GM18519 (cell line): ENCODE results near the gene VGLL3.
"Not testable (repeated sequence)": the region's sequence is repeated elsewhere in the genome, so short reads cannot be mapped to it uniquely, and the experiment has no call there.

Experiments used
- ATAC-seq: cut with Tn5 transposase; IDR thresholded peaks from one replicate; pipeline ENCODE4 v1.9.1; 2021; ENCODE audit warnings: mild to moderate bottlenecking, moderate library complexity; ENCODE audit not compliant: unreplicated experiment, low FRiP score

Gene VGLL3

DNA sequence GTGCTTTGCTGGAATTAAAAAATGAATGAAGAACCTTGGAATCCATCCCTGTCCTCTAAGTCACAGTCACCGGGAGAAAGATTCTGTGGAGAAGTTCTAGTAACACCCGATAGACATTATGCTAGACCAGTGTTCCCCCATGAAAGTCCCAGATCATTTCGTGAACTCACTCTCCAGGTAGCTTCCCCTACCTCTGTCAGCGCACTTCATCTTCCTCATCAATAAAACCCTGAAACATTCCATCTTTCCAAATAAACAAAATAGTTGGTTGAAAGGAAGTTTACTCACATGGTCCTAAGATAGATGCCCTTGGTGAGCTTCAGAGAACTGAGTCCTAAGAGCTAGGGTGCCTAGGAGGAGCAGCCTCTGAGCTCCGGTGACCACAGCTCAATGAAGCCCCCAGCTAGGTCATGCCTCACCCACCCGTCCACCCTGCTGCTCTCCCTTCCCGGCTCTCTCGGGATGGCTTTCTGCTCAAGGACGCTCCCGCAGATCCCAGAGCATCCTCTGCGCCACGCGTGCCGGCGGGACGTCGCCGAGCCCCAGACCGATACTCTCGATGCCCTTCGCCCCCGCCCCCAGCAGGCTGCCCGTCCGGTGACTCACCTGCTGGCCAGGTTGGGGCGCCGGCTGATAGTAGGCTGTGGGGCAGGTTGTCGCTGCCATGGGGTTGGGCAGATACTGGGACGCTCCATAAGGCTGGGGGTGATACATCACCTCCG is 776 bp downstream of the VGLL3 start:
- ATAC-seq, result no peak

DNA sequence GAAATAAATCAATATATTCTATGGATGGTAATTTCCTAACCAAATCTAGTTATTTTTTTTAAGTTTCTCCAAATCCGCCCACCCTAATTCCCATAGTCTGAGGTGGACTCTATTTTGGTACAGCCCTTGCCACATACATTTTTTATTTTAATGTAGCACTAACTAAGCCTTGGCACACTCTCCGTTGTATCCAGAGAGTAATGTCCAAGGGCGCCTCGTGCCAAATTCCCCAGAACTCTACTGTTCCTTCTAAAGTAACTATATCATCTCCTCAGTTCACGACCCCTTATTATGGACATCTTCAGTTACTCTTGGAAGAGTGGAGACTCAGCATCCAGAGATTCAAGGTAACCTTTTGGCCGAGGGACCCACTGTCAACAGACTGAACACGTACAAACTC is 1.3 kb downstream of the VGLL3 start:
- no peak for ATAC-seq

DNA sequence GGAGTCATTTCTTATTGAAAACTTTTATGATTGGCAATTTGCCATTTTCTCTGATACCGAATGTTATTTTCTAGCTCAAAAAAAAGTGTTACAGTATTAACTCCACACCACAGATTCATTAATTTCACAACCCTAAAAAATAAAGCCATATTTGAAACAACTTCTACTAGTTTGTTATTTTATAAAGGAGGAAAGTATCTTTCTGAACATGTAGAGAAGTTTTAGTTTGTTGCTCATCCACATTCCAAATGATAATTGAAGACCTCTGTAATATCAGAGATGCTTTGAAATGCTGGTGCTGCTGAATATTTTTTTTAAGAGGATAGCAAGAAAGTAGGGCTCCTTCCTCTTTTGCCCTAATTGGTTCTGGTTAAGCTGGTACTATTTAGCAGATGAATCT is 1.9 kb downstream of the VGLL3 start:
- ATAC-seq, result no peak

DNA sequence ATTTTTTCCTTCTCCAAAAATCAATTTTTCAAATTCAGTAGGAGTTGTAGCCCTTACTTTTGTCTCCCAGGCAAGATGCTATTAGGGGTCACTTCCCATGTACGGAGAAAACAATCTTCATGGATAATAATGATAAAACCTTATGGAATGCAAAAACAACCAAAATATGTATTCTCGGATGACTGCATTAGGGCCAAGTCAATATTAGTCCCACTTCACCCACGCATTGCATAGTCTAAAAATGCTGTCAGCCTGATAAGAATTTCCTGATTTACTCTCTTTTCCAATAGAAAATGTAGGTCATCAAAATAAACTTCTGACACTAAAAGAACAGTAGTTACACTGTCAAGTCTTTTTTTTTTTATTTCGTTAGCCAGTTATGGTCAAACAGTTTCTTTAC is 2.7 kb downstream of the VGLL3 start:
- ATAC-seq, result no peak

DNA sequence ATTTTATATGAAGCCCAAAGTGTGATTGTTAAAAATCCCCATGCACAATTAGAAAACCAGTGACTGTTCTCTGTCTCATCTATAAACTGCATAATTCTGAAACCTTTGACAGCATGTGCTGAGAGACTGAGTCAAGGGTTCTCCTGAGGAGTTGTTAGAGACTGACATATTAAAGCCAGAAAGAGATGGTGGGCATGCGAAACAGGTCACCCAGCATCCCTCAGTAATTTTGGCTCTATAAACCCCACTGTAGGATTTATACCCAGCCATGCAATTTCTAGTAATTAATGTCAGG is 3.6 kb downstream of the VGLL3 start:
- ATAC-seq, result no peak

DNA sequence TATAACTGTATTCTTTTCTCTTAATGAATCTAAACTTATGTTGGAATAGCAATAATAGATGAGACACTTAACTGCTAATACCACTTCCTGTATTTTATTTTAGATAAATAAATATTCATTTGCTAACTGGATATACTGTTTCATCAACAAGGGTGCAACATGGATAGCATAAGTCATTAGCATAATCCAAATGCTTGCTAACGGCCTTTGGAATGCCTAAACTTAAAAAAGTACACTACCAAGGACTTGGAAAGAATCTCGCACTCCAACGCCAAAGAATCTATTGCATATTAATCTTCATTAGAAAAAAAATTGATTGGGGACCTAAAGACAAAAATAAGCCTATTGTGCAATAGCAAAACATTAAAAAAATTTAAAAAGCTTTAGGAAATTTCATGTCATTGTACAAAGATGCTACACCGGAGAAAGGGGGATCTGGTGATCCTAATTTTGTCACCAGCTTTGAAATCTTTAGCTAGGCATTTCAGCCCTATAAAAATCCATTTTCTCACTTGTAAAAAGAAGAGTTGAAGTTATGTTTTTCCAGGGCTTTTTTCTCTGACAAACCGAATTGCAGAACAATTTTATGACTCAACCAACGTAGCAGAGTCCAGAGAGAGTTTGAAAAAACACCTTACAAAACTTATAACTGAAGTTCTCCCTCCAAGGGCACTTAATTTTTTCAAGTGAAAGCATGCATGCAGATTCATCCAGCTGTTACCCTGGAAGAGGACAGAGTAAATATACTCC is 4.1 kb downstream of the VGLL3 start:
- no peak for ATAC-seq

DNA sequence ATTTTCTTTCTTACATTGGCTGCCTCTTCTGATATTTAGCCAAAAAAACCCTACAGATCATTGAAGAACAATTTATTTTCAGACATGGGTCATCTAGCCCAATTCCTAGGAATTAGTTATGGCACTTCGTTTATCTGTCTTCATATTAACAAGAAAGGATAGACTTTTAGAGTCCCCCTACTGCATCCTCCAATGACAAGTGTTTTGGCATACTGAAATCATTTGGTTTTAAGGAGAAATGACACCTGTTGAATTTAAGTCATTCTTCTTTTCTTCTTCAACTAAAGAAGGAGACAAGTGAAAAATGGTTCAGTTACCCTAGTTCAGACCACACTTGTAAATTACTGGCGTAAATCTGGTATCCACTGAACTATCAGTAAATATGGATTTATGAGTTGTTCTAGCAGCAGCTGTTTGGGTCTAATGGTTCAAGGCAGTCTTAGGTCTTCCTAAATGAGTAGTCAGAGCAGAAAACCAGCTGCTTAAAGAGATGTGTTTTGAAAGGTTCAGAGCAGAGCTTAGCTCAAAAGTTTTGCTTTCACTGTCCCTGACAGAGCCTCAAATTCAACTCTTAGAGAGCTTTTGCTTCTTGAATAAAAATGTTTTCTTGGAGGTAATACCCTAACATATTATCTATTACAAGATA is 5.6 kb downstream of the VGLL3 start:
- no peak for ATAC-seq

DNA sequence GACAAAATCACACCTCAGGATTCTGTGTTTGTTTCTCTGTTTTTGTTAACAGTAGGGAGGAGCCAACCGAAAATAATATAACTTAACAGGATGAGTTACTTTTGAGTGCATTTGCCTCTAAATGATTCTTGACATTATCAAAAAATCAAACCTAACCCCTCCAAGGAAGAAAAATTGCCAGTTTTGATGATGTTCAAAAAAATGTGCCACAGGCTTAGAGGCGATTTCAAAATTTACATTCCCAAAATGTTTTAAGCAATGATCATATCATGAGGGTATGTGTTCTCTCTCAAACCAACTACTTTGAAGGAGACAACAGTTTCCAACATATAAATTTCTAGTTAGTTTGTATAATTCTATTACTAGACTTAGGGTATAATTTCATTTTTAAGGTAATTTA is 6.7 kb downstream of the VGLL3 start:
- no peak for ATAC-seq

DNA sequence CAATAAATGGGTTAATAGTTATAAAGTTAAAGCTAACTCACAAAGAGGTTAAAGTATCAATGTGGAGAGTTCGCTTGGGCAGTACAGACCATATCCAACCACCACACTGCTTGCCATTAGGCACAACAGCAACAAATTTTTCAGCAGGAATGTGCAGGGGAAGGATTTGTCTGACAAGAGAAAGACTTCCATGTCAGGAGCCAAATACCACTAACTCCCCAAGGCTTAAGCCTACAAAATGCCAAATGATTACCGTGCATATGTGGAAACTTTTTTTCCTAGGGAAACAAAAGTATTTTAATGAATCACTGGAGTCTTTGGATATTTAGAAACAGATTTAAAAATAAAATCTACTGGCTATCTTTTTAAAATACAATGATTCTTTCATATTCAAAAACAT is 8.1 kb downstream of the VGLL3 start:
- ATAC-seq, result no peak

DNA sequence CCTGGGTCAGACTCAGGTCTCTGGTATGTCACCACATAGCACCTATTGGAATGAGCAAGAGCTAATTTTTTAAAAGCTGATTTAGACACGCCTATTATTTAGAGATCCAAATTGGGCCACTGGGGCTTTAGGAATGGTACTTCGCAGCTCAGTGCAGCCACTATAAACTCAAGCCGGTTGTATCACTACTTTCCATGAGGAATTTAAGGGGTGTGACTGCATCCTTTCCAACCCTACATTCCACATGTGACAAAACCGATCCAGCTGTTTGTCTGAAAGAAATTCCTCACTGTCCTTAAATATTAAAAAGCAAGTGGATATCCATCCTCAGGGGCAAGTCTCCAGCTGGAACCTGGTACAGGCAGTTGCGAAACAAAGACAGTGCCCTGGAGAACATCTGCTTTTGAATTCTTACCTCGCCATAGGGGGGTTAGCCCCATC is 12.8 kb downstream of the VGLL3 start:
- no peak for ATAC-seq

DNA sequence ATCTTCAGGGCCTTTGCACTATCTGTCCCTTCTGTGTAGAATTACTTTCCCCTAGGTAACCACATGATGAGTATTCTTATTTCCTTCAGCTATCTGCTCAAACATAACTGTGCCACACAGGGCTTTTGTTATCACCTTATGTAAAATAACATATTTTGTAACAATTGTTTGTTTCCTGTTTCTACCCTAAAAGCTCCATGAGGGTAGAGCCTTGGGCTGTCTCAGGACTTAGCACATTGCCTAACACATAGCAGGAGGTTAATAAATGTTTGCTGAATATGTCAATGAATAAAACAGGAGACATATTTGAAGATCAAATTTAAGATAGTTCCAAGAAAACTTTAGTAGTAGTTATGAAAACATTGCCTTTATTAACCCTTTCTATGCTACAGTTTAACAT is 14.7 kb downstream of the VGLL3 start:
- ATAC-seq, result no peak

DNA sequence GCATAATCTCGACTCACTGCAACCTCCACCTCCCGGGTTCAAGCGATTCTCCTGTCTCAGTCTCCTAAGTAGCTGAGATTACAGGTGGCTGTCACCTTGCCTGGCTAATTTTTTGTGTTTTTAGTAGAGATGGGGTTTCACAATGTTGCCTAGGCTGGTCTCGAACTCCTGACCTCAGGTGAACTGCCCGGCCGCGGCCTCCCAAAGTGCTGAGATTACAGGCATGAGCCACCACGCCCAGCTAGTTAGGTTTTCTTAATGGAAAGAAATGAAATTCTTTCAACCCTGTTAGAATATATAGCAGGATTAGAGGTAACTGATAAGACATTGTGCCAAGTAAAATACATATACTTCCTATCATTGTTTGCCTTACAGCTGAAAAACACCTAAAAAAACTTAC is 16.8 kb downstream of the VGLL3 start:
- not testable (repeated sequence) for ATAC-seq

DNA sequence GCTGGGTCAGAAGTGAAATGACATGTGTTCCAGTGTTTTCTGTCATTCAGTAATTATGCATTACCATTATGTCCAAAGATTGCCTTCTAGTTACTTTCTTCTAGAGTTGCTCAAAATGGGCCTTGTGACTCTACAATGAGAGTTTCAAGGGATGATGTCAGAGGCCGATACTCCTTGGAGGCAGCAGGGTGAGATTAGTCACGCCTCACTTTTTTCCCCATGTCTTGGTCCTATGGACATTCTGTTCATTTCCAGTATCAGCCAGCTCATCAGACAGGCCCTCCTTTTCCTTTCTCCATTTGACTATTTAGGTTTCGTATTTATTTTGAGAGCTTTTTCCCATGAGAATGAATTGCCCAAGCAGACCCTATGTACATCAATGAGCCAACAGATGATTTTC is 17.5 kb downstream of the VGLL3 start:
- no peak for ATAC-seq

DNA sequence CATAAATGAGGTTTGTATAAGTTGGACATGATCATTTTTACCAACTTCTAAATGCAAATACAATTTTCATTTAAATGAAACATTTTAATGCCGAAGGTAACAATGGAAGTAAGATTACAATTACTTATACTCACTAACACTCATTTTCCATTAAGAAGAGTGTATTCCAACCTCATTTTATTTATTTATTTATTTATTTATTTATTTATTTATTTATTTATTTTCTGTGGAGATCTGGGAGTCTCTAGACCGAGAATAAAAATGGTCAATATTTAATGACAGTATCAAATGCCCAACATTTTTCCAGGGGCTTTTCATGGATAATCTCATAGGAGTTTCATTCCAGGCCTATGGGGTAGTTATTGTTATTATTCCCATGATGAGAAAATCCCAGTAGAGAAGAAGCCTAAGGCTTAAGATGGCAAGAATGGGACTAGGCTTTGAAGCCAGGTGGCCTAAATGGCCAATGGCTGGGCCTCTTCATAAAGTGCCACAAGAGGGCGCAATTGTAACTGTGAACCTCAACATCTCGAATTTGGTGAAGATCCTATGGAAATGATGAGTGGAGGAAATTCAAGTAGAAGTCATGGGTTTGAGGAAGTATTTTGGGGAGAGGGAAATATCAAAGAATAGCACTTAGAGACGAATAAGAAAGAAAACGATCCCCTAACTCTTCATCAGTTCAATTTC is 21.3 kb downstream of the VGLL3 start:
- ATAC-seq, result peak; percentile 67

DNA sequence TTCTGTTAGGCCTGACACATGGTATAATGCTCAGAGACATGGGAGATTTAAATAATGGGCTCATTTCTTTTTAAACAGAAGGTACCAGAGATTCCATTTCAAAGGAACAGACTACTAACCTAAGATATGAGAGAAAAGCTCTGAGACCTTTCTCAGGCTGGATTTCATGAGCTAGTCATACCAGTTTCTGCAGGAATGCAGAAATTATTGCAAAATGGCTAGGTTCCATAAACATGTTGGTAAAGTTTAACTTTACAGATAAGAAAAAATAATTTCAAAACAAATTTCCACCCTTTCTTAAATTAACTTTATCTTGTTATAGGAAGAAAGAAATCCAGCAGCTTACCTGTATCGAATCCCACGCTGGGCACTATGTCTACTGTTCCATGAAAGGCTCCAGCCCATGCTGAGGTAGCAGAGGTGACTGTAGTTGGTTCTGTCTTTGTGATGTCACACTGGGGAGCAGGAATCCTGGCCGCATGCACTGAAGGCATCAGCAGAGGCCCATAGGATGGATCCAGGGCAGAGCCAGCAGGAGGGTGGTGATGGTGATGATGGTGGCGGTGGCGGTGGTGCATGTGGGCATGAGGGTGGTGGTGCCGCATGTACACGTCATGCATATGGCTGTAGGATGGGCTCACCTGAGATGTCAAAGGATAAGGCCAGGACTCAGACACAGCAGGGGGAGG is 22.6 kb downstream of the VGLL3 start:
- ATAC-seq, result no peak

DNA sequence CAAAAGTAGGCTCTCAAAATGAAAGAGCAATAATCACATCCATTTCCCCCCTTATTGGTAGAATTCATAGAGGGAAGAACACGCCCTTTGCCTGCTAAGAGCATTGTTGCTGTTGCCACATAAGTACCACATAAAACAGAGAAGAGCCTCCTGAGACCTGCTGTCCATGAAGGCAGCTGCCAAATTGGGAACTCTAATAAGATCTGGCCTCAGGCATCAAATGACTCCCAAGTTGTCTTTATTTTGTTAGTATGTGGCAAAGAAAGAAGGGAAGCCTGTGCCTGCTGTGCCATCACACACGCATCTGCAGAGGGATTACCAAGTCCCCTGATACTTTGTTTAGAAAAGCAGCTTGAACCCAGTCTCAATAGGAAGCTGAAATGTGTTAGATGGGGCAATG is 23.9 kb downstream of the VGLL3 start:
- ATAC-seq, result no peak

DNA sequence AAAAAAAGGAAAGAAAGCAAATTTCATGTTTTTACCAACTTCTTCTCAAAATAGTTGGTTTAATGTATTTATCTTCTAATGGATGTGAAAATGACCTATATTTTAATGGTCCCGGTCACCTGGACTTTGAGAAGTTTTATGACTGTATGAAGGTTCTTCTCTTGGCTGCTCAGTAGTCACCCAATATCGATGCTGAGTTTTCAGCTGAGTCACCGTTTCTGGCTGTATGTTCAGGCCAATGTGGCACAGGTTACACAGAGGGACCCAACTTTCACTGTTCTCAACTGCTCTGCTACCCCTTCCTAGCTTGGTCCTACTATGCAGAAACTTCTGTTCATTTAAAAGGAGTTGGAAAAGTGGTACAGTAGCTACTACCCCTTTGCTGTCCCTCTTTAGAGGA is 25.8 kb downstream of the VGLL3 start:
- no peak for ATAC-seq

DNA sequence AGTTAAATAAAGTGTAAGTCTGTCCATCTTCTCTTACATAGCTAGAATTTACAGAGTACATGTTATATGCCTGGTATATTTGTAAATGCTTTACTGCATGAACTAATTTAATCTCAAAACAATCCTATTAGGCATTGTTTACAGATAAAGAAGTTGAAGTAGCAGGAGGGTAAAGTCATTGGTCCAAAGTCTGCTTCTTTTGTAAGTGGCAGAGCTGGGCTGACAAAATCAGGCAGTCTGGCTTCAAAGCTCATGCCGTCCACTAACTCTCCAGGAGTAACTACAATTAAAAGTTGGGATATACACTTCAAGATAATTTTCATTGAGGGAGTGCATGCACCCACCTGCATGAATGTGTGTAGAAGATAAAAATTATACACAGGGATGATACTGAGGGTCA is 27.3 kb downstream of the VGLL3 start:
- no peak for ATAC-seq

DNA sequence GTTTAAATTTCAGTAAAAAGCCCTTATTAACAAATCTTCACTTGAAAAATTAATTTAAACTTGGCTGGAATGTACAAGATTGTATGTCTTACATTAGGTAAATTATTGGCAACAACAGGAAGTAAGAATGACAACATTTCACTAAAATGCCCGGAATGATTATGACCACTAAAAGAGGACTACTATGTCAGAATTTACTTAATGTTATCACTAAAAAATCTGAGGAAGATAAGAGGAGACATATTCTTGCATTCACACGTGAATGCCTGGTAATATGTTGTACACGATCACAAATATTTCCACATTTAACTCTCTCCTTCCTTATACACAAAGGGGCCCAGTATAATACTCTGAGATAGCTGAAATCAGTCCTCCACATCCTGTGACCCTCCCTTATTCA is 29.7 kb downstream of the VGLL3 start:
- ATAC-seq, result no peak

DNA sequence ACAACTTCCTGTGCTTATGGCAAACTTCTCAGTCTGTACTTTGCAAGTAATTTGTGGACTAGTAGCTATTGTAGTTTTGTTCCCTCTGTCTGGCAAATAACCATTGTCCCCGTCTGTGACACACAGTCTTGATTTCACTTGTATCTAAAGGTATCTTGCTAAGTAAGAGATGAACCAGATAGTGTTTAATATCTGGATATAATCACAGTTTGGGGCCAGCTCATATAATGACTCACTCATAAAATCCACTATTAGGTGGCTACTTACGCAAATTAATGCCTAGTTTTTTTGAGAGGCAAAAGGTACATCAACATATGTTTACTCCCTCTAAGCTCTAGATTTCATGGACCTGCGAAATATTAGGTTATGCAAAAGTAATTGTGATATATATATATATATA is 30.4 kb downstream of the VGLL3 start:
- ATAC-seq, result no peak

DNA sequence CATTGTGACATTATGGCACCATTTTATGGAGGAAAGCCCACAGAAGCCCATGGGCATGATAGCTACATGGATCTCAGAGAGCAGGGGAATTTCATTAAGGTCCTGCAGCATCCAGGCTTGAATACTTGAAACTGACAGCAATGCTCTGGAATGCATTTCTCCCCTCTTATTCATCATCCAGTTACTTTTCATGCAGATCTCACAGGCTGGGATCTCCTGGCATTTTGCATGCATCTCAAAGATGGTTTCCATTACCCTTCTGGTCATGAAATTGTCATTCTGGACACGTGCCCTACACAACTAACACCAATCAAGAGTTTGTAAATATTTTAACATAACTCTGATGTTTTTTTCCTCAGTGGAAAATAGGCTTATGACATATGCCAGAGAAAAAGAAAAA is 32.4 kb downstream of the VGLL3 start:
- ATAC-seq, result no peak
